Activated T-cell treated with anti-CD3 and anti-CD28 coated beads for 4 hours (primary cell): ENCODE results near the gene TEX52.
A peak's percentile ranks its signal among the peaks of the same experiment; 100 is the strongest.

Source experiments
- DNase-seq: peaks from one replicate; pipeline ENCODE4 v3.0.0-alpha.2; 2020

The TEX52 gene

GRCh38 chr12:2826721-2827515 lies 29.9 kb downstream of the TEX52 start:
- DNase-seq, result no peak

DNA sequence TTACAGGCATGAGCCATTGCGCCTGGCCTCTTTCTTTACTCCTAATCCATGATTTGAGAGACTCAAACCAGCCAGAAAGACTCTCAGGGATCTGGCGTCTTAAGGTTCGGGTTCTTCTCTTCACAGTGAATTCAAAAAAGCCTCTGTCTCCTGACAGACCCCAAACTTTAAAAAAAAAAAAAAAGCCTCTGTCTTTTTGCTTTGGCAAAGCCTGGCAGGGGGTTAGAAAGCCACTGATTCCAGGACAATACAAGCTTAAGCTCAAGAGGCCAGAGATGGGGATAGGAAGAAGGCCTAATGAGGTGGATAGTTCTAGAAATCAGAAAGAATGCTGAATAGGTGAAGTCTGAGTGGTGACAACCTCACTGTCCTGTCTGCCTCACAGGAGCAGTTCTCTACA lies 30.8 kb downstream of the TEX52 start:
- no peak for DNase-seq

DNA sequence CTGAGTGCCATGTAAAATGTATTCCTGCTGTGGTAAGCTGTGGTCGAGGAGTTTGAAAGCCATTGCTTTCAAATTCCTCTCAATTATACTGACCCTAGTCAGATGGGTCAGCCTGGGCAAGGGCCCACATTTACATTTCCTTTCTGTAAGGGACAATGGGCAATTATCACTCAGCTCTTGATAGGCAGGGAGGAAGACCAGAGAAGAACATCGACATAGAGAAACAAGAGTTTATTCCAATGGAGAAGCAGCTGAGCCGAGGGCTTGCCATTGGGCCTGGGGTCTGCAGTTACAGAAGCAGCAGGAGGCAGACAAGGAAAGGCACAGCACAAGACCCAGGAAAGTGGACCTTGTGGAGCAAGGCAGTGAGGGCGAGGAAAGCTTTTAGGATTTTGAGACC lies 31.7 kb downstream of the TEX52 start:
- DNase-seq, result no peak

DNA sequence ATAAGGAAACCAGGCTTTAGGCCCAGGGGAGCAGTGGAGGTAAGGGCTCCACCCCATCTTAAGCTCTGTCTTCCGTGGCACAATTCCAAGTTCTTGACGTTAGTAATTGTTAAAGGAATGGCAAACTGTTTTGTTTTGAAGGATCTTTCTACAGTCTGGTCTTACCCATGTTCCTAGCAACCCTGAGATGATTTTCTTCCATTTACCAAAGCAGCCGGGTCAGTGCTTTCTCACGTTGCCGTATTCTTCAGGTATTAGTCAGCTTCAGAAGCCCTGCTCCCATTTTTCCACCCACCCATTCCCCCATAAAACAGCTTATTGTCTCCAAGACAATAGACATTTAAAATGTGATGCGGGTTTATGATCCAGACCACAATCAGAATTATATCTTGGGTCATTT lies 32.3 kb downstream of the TEX52 start:
- DNase-seq, result no peak

GRCh38 chr12:2823483-2823882 lies 33.4 kb downstream of the TEX52 start:
- DNase-seq, result no peak

GRCh38 chr12:2820432-2820831 lies 36.4 kb downstream of the TEX52 start:
- no peak for DNase-seq

- no peak for DNase-seq
These were observed 37.0 kb downstream of the TEX52 start for GRCh38 chr12:2819810-2820209.

GRCh38 chr12:2813214-2814185 lies 43.3 kb downstream of the TEX52 start:
- peak; percentile 38 for DNase-seq

DNA sequence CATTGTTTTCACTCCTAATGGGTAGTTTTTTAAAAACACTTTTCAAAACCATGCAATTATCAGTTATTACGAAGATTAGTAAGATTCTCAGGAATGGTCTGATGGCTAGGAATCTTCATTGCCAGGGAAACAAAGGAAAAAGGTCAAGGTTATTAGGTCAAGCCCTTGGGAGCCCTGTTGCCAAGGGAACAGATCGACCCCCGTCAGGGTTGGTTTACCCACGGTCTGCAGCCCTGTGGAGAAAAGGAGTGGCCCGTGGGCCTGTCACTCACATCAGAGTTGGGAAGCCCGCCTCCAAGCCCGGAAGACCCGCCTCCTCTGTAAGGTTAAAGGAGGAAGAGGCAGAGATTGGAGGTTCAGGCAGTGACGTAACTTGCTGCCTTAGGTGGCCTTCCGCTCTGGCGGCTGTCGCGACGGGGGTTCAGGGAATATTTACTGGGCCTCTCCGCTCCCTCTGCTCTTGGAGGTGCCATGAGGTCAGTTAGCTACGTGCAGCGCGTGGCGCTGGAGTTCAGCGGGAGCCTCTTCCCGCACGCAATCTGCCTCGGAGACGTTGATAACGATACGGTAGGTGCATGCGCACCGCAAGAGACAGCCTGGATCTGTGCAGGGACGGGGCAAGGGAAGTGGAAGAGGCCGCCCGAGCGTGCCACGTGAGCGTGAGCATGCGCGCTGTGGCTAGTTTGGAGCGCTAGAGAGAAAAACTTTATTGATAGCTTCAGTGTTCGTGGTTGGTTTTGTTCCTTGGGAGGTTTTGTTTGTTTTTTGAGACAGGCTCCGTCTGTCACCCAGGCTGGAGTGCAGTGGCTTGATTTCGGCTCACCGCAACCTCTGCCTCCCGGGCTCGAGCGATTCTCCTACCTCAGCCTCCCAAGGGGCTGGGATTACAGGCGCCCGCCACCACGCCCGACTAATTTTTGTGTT lies 44.3 kb downstream of the TEX52 start, which contains the start of gene ITFG2:
ITFG2 (plus strand) TSS at position 379 of the 924 bp plus-strand sequence; CDS start at position 472, 93 bp downstream.
- DNase-seq, result peak; percentile 93

DNA sequence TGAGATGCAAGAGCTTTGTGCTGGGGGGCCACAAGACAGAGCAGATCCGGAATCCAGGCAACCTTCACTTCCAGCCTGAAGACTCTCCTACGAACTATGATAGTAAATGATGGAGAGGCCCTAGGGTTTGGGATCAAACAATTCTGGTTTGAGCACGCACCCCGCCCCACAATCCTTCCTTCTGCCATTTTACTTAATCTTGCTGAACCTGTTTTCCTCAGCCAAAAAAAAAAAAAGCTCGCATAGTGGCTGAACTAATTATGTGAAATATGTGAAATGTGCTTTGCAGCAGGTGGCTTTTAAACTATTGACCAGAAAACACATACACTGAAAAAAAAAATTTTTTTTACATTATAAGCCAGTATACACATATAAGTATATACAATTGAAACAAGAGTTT lies 45.0 kb downstream of the TEX52 start:
- DNase-seq, result no peak

- no peak for DNase-seq
These were observed 50.1 kb downstream of the TEX52 start for GRCh38 chr12:2806700-2807099.

DNA sequence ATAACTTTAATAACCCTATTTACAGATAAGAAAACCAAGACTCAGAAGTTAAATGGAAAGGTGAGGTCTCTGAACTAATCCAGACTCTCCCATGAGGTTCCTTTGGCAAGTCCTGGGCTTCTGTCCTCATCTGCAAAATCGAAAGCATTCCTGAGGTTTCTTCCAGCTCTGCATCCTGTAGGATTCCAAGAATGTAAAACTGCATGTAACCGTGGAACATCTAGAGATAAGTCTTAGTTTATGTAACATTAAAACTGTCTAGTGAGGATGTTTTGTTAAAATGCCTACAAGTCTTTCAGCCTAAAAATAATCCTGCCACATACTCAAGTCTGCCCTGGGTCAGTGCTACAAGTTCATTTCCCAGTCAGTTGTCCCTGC lies 51.7 kb downstream of the TEX52 start:
- no peak for DNase-seq

DNA sequence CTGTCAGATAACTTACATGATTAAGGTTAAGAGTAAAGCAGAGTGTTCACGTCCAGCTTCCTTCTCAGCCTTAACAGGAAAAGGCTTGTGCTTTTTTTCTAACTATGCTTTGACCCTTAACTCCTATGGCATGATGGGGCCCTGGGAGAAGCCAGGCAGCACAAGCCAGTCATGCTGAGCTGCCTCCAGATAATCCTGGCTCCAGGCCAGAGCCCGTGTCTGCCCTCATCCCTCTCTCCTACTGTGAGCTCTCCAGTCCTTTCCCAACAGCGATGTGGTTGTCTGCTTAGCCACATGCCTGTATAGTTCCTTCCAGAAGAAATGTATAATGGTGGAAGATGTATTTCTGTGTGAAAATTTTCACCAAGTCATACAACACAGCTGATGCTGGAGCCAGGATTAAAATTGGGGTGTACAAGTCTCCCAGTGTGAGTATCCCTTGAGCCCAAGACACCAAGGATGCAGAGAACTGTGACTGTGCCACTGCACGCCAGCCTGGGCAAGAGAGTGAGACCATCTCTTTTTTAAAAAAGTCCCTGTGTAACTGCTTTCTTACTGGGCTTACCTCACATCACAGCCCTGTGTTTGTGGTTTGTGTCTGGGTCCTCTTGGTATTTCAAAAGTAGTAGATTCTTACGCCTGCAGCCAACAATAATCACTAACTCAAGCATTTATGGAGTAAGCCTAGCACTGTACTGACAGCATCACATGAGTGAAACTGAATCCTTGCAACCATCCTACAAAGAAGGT lies 52.3 kb downstream of the TEX52 start:
- DNase-seq, result no peak

DNA sequence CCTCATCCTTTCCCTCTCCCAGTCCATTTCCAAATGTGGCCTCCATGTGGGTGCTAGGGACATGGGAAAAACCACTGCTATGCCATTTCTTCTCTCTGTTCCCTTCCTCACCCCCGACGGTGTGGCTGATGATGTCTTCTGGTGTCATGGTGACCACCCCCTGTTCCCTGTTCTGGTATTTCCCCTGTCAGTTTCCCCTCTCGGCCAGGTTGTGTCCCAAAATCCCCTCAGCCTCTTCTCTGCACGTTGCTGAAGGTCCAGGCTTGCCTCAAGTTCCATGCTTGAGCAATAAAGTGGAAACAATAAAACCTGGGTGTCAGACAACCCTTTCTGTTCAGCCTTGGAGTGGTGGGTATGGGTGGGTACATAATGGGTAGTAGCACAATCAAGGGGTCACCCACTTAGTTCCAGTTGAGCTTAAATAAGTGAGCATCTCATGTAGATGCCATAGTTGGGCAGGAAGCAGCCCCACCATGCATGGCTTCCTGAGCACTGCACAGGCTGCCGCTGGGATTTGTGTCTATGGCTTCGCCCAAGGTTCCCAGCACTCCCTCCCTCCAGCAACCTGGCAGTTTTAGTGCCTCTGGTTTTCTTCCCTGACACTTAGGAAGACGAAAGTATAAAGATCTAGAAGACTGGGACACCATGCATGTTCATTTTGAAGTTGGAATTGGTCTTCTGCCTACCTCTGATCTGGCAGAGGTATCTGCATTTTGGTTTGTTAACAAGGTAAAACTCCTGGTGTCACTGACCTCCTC lies 53.0 kb downstream of the TEX52 start:
- DNase-seq, result no peak

- no peak for DNase-seq
These were observed 55.6 kb downstream of the TEX52 start for GRCh38 chr12:2801044-2801783.

DNA sequence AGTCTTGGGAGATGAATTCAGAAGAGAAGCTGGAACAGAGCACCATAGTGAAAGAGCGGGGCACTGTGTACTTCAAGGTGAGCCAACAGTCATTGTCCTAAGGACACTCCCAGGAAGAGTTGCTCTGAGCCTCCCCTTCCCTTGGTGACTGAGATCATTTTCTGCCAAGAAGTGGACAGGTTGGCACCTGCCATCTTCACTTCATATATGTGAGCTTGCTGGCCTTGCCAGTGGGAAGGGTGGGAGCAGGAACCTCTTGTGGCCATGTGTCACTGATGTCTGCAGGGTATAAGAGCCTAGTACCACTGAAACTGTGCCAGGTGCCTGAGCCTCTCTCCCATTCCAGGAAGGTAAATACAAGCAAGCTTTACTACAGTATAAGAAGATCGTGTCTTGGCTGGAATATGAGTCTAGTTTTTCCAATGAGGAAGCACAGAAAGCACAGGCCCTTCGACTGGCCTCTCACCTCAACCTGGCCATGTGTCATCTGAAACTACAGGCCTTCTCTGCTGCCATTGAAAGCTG lies 56.7 kb downstream of the TEX52 start:
- DNase-seq, result no peak
